Lung (tissue), 12 donors: ENCODE data around the gene ANKRD55. TPM values are rescaled to one million over a fixed set of nuclear protein-coding genes. Genes with fewer than 3 reads are reported as not detected.
"Not testable (repeated sequence)": the region's sequence is repeated elsewhere in the genome, so short reads cannot be mapped to it uniquely, and the experiment has no call there.

ENCODE experiments used
- ATAC-seq: fragments of 200-7000 bp; cut with Tn5 transposase; one replicate; pipeline ENCODE4 v1.9.1; 2020; ENCODE audit warnings: moderate number of reproducible peaks; ENCODE audit not compliant: insufficient read depth, low FRiP score
- DNase-seq, 3 donors: peaks; one replicate each; pipeline ENCODE4 v3.0.0-alpha.2; 2013 to 2017
- H3K27ac ChIP-seq, 2 donors: one replicate each; pipeline ENCODE4 v1.5.1; 2013; ENCODE audit warnings: mild to moderate bottlenecking in 2 of 2, moderate library complexity in 2 of 2, control low read depth in 1 of 2, inconsistent platforms in 1 of 2, low read depth in 1 of 2, low read length in 1 of 2
- H3K27me3 ChIP-seq, 3 donors: one replicate each; pipeline ENCODE4 v1.5.1; 2013; ENCODE audit warnings: low read length in 2 of 3; ENCODE audit not compliant: control insufficient read depth in 3 of 3, insufficient read depth in 3 of 3
- H3K36me3 ChIP-seq, 4 donors: one replicate each; pipeline ENCODE4 v1.5.1; 2013; ENCODE audit warnings: low read length in 4 of 4, mild to moderate bottlenecking in 1 of 4, moderate library complexity in 1 of 4; ENCODE audit not compliant: control insufficient read depth in 4 of 4, insufficient read depth in 4 of 4
- H3K4me1 ChIP-seq, 5 donors: one replicate each; pipeline ENCODE4 v1.5.1; 2013; ENCODE audit warnings: low read length in 5 of 5, mild to moderate bottlenecking in 2 of 5, moderate library complexity in 1 of 5; ENCODE audit not compliant: control insufficient read depth in 5 of 5, insufficient read depth in 5 of 5
- H3K4me3 ChIP-seq: one replicate; pipeline ENCODE4 v1.5.1; 2013; ENCODE audit warnings: mild to moderate bottlenecking, control low read depth, moderate library complexity
- H3K9ac ChIP-seq, 2 donors: one replicate each; pipeline ENCODE4 v1.5.1; 2013; ENCODE audit warnings: low read length in 2 of 2, control low read depth in 1 of 2; ENCODE audit not compliant: insufficient read depth in 1 of 2
- H3K9me3 ChIP-seq, 4 donors: one replicate each; pipeline ENCODE4 v1.5.1; 2013; ENCODE audit warnings: low read length in 3 of 4, mild to moderate bottlenecking in 1 of 4, moderate library complexity in 1 of 4; ENCODE audit not compliant: control insufficient read depth in 4 of 4, insufficient read depth in 3 of 4
- CTCF ChIP-seq: IDR thresholded peaks from 2 replicates; pipeline ENCODE4 v1.5.1; 2012; ENCODE audit warnings: mild to moderate bottlenecking; ENCODE audit errors: control extremely low read depth, extremely low read depth
- WGBS, 2 donors: extraction: QIAGEN DNeasy Blood & Tissue Kit; methylation state at CpG; one replicate each; pipeline ENCODE4 v1.1.7; 2013; 5-methylcytosine and 5-hydroxymethylcytosine counted together
- polyA plus RNA-seq, 2 donors: library from polyadenylated mRNA; stranded (reverse); fragments of 200-250 nt; gene quantifications; one replicate each; pipeline ENCODE4 v1.2.1, GENCODE V29; 2013
- total RNA-seq, 2 donors: library from RNA; depleted of rRNA in 1 of 2; stranded (reverse); fragments of >200 nt in 1 of 2; gene quantifications; one replicate each; pipeline ENCODE4 v1.2.1, GENCODE V29; 2014 to 2021
- donor health status: control.
- donor health status: control.
- donor health status: Bipolar disorder and iron deficiency.
- donor health status: healthy.
- donor health status: DM: yes; HTN: yes; CAD: no.

Gene ANKRD55
- total and polyA plus RNA-seq, 4 donors = 0.06 to 0.50 (median 0.28) TPM

DNA sequence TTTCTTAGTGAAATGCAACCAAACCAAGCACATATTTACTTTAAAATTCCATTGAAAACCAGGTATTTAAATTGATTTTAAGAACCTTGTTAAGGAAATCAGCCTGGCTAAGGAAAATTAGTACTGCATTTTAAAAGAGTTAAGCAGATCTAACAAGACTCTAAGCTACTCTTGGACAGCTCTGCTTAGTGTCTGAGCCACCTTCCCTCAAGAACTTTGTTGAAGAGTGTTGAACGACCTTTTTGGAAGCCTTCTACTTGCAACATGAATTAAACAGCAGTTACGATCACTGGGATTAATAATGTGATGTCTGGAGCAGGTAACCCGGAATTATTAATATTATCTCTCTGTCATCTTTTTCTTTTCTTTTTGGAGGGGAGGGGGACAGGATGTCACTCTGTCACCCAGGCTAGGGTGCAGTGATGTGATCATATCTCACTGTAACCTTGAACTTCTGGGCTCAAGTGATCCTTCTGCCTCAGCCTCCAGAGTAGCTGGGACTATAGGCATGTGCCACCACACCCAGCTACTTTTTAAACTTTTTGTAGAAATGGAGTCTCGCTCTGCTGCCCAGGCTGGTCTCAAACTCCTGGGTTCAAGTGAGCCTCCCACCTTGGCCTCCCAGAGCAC is 74.7 kb downstream of the ANKRD55 start:
- H3K36me3 ChIP-seq = no peaks in the 10 kb centered on the region
- TF ChIP-seq CTCF = no peak
- H3K9ac ChIP-seq = no peak overlapping the region
- no peaks in the 10 kb centered on the region for H3K27me3 ChIP-seq
- no peak for ATAC-seq
- H3K27ac ChIP-seq = no peak overlapping the region
- H3K4me1 ChIP-seq = peaks cover 0 to 6% (median 6%) of the 10 kb centered on the region in 5 donors
- DNase-seq = no peak
- no peak overlapping the region for H3K4me3 ChIP-seq
- 88 to 89% methylated on average over 4 of the region's 4 CpGs for WGBS, 2 donors
- H3K9me3 ChIP-seq = no peaks in the 10 kb centered on the region

- not testable (repeated sequence) for H3K36me3 ChIP-seq, H3K4me3 ChIP-seq, H3K9ac ChIP-seq, H3K27ac ChIP-seq, H3K9me3 ChIP-seq, DNase-seq, ATAC-seq, H3K27me3 ChIP-seq
- WGBS, 2 donors = 47 to 67% methylated on average over 5 of the region's 5 CpGs
- peaks cover 0 to 13% (median 6%) of the 10 kb centered on the region in 5 donors for H3K4me1 ChIP-seq
Observed at GRCh38 chr5:56157191-56157621, 75.9 kb downstream of the ANKRD55 start.

DNA sequence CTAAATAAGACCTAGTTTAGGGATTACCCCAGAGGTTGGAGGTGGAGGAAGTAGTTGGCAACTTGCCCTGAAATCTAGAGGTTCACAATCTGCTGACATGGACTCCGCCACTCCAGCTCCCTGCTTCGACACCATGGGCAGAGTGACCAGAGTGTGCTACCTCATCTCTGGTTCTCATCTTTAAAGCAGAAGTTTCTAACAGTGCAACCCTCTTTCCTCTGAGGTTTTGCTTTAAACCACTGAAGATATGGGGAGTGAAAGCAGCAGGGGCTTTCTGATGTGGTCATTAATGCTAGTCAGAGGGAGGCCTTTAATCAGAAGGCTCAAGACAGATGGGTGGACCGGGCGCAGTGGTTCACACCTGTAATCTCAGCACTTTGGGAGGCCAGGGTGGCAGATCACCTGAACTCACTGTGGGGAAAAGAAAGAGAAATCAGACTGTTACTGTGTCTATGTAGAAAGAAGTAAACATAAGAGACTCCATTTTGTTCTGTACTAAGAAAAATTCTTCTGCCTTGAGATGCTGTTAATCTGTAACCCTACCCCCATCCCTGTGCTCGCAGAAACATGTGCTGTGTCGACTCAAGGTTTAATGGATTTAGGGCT is 76.4 kb downstream of the ANKRD55 start:
- not testable (repeated sequence) for ATAC-seq, H3K4me3 ChIP-seq, H3K9me3 ChIP-seq, H3K36me3 ChIP-seq, H3K9ac ChIP-seq, DNase-seq, H3K27me3 ChIP-seq, H3K27ac ChIP-seq
- H3K4me1 ChIP-seq = peaks cover 0 to 16% (median 6%) of the 10 kb centered on the region in 5 donors
- 49 to 54% methylated on average over 6 of the region's 6 CpGs for WGBS, 2 donors

GRCh38 chr5:56155992-56156584 is 77.0 kb downstream of the ANKRD55 start:
- peak; percentile 50 for ATAC-seq
- no peak for DNase-seq
- no peak for TF ChIP-seq CTCF
- Histone ChIP-seq H3K4me3 (no peak overlapping the region), H3K36me3 (no peaks in the 10 kb centered on the region), H3K27ac (peak overlapping the region in 1 of 2 donors; percentile 45), H3K9me3 (no peaks in the 10 kb centered on the region), H3K4me1 (peaks cover 0 to 16% (median 6%) of the 10 kb centered on the region in 5 donors), H3K27me3 (no peaks in the 10 kb centered on the region), H3K9ac (no peak overlapping the region)
- 36 to 74% methylated on average over 4 of the region's 4 CpGs for WGBS, 2 donors
